ENCODE measurements around the gene ALKAL2. TPM values are rescaled to one million over a fixed set of nuclear protein-coding genes. Genes with fewer than 3 reads are reported as not detected.

The ALKAL2 gene
- total RNA-seq, 1 donor from 2014 or later, result 3.0 TPM

- intact Hi-C loops (cut with DNase I), result no loop called here
- no peak for ATAC-seq
- no peak for DNase-seq (ENCODE audit: low spot score)
Measured at GRCh38 chr2:256094-256493, 31.8 kb downstream of the ALKAL2 start.

GRCh38 chr2:255195-255594, 32.7 kb downstream of the ALKAL2 start:
- ATAC-seq (no peak), DNase-seq (ENCODE audit: low spot score) (no peak)
- intact Hi-C loops (cut with DNase I), result no loop called here

DNA sequence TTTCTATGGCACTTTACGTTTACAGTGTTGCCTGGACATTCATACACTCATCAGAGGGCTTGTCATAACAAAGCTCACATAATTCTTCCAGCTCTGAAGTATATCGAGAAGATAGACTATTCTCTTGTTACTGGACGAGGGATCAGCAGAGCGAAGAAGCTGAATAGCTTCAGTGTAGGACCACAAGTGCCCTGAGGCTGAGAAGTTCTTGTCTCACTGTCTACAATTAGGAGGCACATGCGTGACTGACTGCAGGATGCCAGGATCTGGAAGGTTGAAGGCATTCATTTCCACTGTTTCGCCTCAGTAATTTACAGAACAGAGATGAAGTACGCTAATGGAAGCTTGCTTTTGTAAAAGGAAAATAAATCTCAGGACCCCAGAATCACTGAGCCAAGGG, 33.6 kb downstream of the ALKAL2 start:
- intact Hi-C loops (cut with DNase I), result no loop called here
- no peak for DNase-seq (ENCODE audit: low spot score)
- ATAC-seq, result no peak

DNA sequence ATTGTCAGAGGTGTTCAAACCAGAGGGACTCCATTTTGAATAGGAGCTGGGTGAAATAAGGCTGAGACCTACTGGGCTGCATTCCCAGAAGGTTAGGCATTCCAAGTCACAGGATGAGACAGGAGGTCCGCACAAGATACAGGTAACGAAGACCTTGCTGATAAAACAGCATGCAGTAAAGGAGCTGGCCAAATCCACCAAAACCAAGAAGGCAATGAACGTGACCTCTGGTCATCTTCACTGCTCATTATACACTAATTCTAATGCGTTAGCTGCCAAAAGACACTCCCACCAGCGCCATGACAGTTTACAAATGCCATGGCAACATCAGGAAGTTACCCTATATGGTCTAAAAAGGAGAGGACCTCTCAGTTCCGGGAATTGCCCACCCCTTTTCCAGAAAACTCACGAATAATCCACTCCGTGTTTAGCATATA, 34.7 kb downstream of the ALKAL2 start:
- ATAC-seq (no peak), DNase-seq (ENCODE audit: low spot score) (no peak)
- intact Hi-C loops (cut with DNase I), result no loop called here

DNA sequence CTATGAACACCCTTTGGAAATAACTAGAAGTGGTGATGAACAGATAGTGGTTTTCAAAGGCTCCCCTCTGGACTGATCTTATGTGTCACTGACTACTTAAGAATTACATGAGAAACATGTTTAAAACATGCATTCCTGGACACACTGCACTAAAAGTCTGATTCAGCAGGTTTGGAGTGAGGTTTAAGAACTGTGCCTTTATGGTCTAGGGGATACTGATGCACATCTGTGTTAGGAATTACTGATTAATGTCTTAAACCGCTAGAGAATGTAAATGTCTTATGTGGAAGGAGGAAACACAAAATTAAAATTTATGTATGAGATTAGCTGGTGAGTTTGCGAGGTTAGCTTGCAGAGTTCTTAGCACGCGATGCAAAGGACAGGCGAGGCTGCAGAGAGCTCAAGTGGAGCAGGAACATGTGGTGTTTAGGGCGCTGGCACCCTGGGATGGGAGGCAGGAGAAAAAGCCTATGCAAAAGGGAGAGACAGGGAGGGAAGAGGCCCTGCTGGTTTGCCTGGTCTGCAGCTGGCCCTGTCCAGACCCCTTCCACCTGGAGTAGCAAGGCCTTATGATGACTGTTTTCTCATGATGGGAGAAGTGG, 35.8 kb downstream of the ALKAL2 start:
- no peak for ATAC-seq
- intact Hi-C loops (cut with DNase I), result no loop called here
- no peak for DNase-seq (ENCODE audit: low spot score)

- ATAC-seq (no peak), DNase-seq (ENCODE audit: low spot score) (no peak)
- intact Hi-C loops (cut with DNase I), result no loop called here
Measured at GRCh38 chr2:249538-250042, 38.3 kb downstream of the ALKAL2 start.

GRCh38 chr2:248724-249123, 39.2 kb downstream of the ALKAL2 start:
- intact Hi-C loops (cut with DNase I), result no loop called here
- DNase-seq (ENCODE audit: low spot score) (no peak), ATAC-seq (no peak)

DNA sequence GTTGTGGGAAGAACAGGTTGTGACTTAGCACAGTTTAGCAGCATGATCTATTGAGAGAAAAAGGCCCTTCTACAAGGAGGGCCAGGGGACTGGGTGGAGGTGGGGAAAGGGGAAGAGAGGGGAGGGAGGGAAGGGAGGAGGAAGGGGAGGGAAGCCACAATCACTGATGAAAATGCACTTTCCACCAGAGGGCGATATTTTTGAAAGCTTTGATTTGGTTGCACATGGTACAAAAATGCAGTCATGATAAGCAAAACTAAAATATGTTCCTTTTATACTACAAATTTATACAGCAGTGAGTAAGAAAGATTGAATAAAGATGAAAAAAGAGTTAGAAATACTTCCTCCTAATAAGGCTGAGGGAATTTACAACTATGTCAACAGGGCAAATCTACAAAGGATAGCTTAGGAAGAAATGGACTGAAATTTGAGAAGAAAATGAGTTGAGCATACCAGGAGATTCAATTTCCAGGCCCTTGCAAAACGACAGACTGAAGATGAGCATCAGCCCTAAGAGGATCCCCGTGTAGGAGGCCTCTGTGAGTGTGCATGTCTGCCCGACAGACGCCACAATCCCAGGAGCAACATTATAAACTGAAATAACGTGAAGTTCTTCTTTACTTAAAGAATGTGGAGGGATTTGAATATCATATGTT, 41.3 kb downstream of the ALKAL2 start:
- intact Hi-C loops (cut with DNase I), result no loop called here
- DNase-seq (ENCODE audit: low spot score) (no peak), ATAC-seq (peak; percentile 50)

DNA sequence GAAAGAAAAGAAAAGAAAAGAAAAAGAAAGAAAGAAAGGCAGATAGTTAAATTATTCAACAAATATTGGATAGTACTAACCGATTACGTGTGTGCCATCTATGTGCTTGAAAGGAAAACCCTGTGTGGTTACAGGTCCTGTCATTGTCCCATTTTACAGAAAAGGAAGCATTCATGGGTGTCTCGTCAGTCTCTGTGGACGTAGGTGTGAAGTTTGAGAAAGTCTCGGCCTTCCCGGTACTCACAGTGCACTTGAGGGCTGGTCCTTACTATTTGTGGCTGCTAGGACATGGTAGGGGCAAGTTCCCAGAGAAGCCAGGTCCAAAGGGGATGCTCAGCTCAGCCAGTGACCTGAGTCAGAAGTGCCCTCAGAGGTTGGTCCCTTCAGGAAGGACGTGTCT, 43.3 kb downstream of the ALKAL2 start:
- ATAC-seq, result no peak

DNA sequence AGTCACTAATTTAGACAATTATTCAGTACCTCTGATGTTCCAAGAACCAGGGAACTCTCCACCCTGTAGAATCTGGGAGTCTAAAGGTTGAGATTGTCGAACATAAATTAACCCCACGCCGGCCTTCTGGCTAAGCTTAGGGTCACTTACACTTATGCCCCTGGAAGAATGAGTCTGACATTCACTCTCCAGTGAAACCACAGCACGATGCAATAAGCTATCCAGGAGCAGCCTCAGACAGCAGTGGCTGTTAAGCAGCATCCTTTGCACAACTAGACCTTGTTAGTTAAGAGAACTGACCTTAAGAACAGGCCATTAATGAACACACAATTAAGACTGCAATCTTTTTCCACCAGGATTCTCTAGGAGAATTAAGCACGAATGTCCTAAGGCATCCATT, 49.0 kb downstream of the ALKAL2 start:
- no peak for DNase-seq (ENCODE audit: low spot score)
- ATAC-seq, result no peak
- intact Hi-C loops (cut with DNase I), result no loop called here

More for the DNA sequence above, 43.3 kb downstream of the ALKAL2 start:
- no peak for DNase-seq (ENCODE audit: low spot score)
- intact Hi-C loops (cut with DNase I), result no loop called here

- DNase-seq (ENCODE audit: low spot score), result no peak
- no peak for ATAC-seq
- intact Hi-C loops (cut with DNase I), result no loop called here
Measured at GRCh38 chr2:238431-238830, 49.5 kb downstream of the ALKAL2 start.

- DNase-seq (ENCODE audit: low spot score), result no peak
- intact Hi-C loops (cut with DNase I), result no loop called here
- ATAC-seq, result no peak
Measured at GRCh38 chr2:237878-238277, 50.0 kb downstream of the ALKAL2 start.

DNA sequence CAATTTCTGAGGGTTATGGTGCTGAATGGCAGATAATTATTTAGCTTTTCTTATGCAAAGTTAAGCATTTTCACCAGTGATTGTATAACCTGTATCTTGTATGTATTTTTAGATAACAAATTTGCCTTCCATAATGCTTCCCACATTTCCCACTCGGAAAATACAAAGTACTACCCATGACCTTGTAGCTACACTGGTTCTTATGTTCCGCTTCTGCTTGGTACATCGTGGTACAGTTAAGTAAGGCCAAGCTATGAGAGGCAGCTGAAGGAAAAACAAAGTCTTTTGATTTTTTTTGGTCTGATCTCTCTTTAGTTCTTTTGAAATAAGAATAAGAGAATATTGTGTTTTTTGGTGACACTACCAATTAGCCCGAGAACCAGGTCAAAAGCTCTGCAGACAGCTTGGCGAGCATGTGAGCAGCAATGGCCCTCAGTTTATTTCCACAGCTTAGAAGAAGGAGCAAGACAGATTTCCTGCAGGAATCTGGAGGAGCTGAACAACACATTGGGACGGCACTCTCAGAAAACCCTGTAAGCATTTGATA, 50.8 kb downstream of the ALKAL2 start:
- ATAC-seq (no peak), DNase-seq (ENCODE audit: low spot score) (no peak)
- intact Hi-C loops (cut with DNase I), result no loop called here

DNA sequence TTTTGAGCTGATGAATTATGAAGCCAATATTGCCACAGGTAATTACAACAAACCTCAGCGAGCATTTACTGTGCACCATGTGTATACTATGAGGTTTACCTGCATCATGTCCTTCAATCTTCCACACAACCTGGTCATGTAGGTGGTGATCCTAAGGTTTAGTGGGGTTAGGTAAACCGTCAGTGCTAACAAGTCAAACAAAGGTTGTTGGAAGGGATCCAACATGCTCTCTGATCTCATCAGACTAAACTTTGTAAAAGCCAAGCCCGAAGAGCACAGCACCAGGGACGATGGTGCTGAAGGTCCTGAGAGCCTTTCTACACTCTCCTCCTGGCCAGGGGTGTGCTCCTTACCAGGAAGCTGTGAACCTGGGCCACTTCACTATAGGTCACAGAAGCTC, 53.5 kb downstream of the ALKAL2 start:
- DNase-seq (ENCODE audit: low spot score) (no peak), ATAC-seq (no peak)
- intact Hi-C loops (cut with DNase I), result no loop called here

DNA sequence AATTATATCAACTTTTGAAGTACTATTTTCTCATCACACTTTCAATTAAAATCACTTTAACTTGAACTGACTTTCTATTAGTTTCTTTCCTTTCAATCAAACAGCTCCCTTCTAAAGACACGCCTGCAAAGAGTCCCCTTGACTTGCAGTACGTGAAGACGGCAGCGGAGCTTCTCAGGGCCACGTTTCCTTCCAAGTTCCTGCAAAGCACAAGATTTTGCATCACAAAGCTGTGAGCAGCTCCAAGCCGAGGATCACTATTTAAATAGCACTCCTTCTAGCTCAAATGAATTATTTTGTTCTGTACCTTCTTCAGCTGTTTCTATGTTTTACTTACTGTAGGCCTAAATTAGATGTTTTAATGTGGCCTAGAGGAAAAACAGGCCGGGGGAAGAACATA, 54.9 kb downstream of the ALKAL2 start:
- intact Hi-C loops (cut with DNase I), result no loop called here
- ATAC-seq, result no peak

GRCh38 chr2:231521-232185, 56.2 kb downstream of the ALKAL2 start:
- intact Hi-C loops (cut with DNase I), result no loop called here
- DNase-seq (ENCODE audit: low spot score), result no peak
- ATAC-seq, result no peak

More for the DNA sequence above, 54.9 kb downstream of the ALKAL2 start:
- no peak for DNase-seq (ENCODE audit: low spot score)
